DND-41 (cell line): ENCODE data around the gene SLFN12L.

Experiments used
- CTCF ChIP-seq: IDR thresholded peaks from 2 replicates; pipeline ENCODE4 v1.5.1; 2012; ENCODE audit warnings: borderline replicate concordance, low read length, moderate library complexity, mild to moderate bottlenecking; ENCODE audit not compliant: poor library complexity, severe bottlenecking; ENCODE audit errors: extremely low read depth
- EZH2 ChIP-seq: IDR thresholded peaks from 3 replicates; pipeline ENCODE4 v1.6.1; 2012; ENCODE audit warnings: borderline replicate concordance, low read depth, mild to moderate bottlenecking, moderate library complexity, low read length, inconsistent platforms; ENCODE audit not compliant: severe bottlenecking

GRCh38 chr17:35477248-35477647, 60.2 kb downstream of the SLFN12L start:
- TF ChIP-seq CTCF: no peak
- no peak for TF ChIP-seq EZH2
